Peyer's patch (tissue), 4 donors: ENCODE results near the gene CD101.

ENCODE experiments used
- POLR2A ChIP-seq, 2 donors: fragments of 450-650 bp; IDR thresholded peaks; one replicate each; pipeline ENCODE4 v1.5.1; 2017; ENCODE audit warnings: antibody characterized with exemption in 2 of 2, mild to moderate bottlenecking in 2 of 2, moderate library complexity in 2 of 2
- TF ChIP-seq, protein P1 (sequence below), 6 experiments: fragments of 450-650 bp in 4 of 6; fragments of 200-600 bp in 2 of 6; sonication (generic) in 1 of 6; IDR thresholded peaks; one replicate each; pipeline ENCODE4 v1.5.1; 2017 to 2019; ENCODE audit warnings: antibody characterized with exemption in 6 of 6, mild to moderate bottlenecking in 3 of 6, moderate library complexity in 1 of 6

DNA sequence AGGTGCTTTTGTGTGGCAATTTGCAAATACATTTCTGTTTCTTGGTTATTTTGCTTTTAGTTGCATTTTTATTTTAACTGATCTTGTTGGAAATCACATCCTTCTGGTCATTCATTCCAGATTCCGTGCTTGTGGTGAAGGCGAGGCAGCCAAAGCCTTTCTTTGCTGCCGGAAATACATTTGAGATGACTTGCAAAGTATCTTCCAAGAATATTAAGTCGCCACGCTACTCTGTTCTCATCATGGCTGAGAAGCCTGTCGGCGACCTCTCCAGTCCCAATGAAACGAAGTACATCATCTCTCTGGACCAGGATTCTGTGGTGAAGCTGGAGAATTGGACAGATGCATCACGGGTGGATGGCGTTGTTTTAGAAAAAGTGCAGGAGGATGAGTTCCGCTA, 34.8 kb upstream of the CD101 start:
- TF ChIP-seq POLR2A (IDR thresholded peaks at IDR 0.05): no peak
- TF ChIP-seq, protein P1, sequence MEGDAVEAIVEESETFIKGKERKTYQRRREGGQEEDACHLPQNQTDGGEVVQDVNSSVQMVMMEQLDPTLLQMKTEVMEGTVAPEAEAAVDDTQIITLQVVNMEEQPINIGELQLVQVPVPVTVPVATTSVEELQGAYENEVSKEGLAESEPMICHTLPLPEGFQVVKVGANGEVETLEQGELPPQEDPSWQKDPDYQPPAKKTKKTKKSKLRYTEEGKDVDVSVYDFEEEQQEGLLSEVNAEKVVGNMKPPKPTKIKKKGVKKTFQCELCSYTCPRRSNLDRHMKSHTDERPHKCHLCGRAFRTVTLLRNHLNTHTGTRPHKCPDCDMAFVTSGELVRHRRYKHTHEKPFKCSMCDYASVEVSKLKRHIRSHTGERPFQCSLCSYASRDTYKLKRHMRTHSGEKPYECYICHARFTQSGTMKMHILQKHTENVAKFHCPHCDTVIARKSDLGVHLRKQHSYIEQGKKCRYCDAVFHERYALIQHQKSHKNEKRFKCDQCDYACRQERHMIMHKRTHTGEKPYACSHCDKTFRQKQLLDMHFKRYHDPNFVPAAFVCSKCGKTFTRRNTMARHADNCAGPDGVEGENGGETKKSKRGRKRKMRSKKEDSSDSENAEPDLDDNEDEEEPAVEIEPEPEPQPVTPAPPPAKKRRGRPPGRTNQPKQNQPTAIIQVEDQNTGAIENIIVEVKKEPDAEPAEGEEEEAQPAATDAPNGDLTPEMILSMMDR (IDR thresholded peaks at IDR 0.05): no peak
